ENCODE data around the gene DDX6. TPM values are rescaled to one million over a fixed set of nuclear protein-coding genes. Genes with fewer than 3 reads are reported as not detected.
A peak's percentile ranks its signal among the peaks of the same experiment; 100 is the strongest.

Gene DDX6
- total and polyA plus RNA-seq, 9 of the 15 experiments (the other 6 are each of a cell fraction or from before 2014, with no cell fraction given): 10.0 to 102 (median 58.2) TPM

- TF ChIP-seq MXI1 (IDR thresholded peaks at IDR 0.05; ENCODE audit: low read depth, low read length) (no peak), STAT5B (CRISPR knock-in tag; IDR thresholded peaks at IDR 0.05) (no peak), RBM17 (IDR thresholded peaks at IDR 0.05; ENCODE audit: borderline replicate concordance, low read depth, low read length) (no peak), ZNF146 (CRISPR knock-in tag; IDR thresholded peaks at IDR 0.05; ENCODE audit: unreplicated experiment) (no peak), HES1 (IDR thresholded peaks at IDR 0.05; ENCODE audit: low read depth) (peak; percentile 79), USF1 (CRISPR knock-in tag; IDR thresholded peaks at IDR 0.05) (no peak), MAFK (IDR thresholded peaks at IDR 0.05; ENCODE audit: low read length) (no peak), NFE2 (IDR thresholded peaks at IDR 0.05; ENCODE audit: low read depth) (no peak), ZNF561 (CRISPR knock-in tag; conservative IDR thresholded peaks at IDR 0.05) (no peak), SMARCA4 (IDR thresholded peaks at IDR 0.05) (peak; percentile 51; the same call in 1 of the 2 replicates), HDAC1 (IDR thresholded peaks at IDR 0.05) (no peak), CREB3 (tag; conservative IDR thresholded peaks at IDR 0.05; ENCODE audit: low read depth) (no peak), ARID4B (CRISPR knock-in tag; IDR thresholded peaks at IDR 0.05) (no peak), ZNF609 (CRISPR knock-in tag; IDR thresholded peaks at IDR 0.05; ENCODE audit: borderline replicate concordance) (0 out of 2 replicates have a peak, but pooled peaks have one; percentile 87), KLF16 (IDR thresholded peaks at IDR 0.05) (no peak), HDGF (IDR thresholded peaks at IDR 0.05) (no peak), MCM7 (IDR thresholded peaks at IDR 0.05) (no peak), LEF1 (IDR thresholded peaks at IDR 0.05) (0 out of 2 replicates have a peak, but pooled peaks have one; percentile 21), CREBBP (IDR thresholded peaks at IDR 0.05; ENCODE audit: low read depth, low read length) (no peak)
Measured at GRCh38 chr11:118742304-118742703, 48.7 kb downstream of the DDX6 start (continued).

Measured in K562 (cell line).